Stimulated activated naive CD8-positive, alpha-beta T cell treated with anti-CD3 and anti-CD28 coated beads, Interleukin-15, Interleukin-2, amounts not matched to agents 100 ng/mL and 50 ng/mL, for 24 hours (primary cell): ENCODE measurements around the gene SLC25A42.
"Not testable (repeated sequence)": the region's sequence is repeated elsewhere in the genome, so short reads cannot be mapped to it uniquely, and the experiment has no call there.

Experiments
- H3K27ac Mint-ChIP-seq: one replicate; pipeline ENCODE4 v1.8.0; 2021; ENCODE audit warnings: mild to moderate bottlenecking, mixed read lengths
- H3K27me3 Mint-ChIP-seq: one replicate; pipeline ENCODE4 v1.8.0; 2021; ENCODE audit warnings: mixed read lengths
- H3K36me3 Mint-ChIP-seq: one replicate; pipeline ENCODE4 v1.8.0; 2021; ENCODE audit warnings: low read depth, mixed read lengths
- H3K4me1 Mint-ChIP-seq: one replicate; pipeline ENCODE4 v1.8.0; 2021; ENCODE audit warnings: low read depth, mixed read lengths
- H3K4me3 Mint-ChIP-seq: one replicate; pipeline ENCODE4 v1.8.0; 2021; ENCODE audit warnings: mild to moderate bottlenecking, mixed read lengths
- H3K9me3 Mint-ChIP-seq: one replicate; pipeline ENCODE4 v1.8.0; 2021; ENCODE audit warnings: mixed read lengths

SLC25A42 gene

DNA sequence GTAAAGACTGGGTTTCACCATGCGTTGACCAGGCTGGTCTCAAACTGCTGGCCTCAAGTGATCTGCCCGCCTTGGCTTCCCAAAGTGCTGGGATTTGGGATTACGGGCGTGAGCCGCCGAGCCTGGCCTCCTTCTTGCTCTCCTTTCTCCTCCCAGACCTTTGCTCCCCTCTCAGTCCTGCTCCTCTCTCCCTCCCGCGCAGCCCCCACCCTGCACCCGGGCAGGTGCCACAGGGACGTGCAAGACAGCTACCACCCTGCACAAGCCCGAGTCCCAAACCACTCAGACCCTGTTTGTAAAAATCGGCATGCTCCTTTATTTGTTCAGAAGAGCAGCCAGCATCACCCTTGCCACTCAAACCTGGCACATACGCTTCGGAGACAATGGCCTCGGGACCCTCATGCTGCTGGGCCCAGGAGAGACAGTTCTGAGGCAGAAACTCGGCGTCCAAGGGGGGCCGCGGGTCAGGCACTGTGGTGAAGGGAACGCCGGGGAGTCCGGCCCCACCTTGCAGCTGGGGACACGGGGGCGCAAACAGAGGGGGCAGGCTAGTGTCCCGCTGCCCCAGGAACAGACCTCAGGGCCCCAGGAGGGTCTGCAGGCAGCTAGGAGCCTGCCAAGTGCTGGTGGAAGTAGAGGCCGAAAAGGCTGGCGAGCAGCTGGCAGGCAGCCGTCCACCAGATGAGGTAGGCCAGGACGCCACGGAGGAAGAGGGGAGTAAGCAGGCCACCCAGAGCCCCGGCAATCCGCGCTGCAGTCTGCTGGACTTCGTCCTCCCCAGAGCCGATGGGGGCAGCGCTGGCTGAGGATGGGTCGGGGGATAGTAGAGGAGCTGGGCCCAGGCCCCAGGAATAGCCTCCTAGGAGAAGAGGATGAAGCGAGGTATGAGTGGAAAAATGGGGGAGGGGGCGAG, 55.8 kb downstream of the SLC25A42 start:
- H3K36me3 Mint-ChIP-seq: peaks cover 28% of the 10 kb centered on the region
- no peak overlapping the region for H3K4me3 Mint-ChIP-seq
- H3K27ac Mint-ChIP-seq: no peak overlapping the region
- H3K27me3 Mint-ChIP-seq: no peaks in the 10 kb centered on the region
- H3K4me1 Mint-ChIP-seq: no peaks in the 10 kb centered on the region
- peaks cover 10% of the 10 kb centered on the region for H3K9me3 Mint-ChIP-seq

DNA sequence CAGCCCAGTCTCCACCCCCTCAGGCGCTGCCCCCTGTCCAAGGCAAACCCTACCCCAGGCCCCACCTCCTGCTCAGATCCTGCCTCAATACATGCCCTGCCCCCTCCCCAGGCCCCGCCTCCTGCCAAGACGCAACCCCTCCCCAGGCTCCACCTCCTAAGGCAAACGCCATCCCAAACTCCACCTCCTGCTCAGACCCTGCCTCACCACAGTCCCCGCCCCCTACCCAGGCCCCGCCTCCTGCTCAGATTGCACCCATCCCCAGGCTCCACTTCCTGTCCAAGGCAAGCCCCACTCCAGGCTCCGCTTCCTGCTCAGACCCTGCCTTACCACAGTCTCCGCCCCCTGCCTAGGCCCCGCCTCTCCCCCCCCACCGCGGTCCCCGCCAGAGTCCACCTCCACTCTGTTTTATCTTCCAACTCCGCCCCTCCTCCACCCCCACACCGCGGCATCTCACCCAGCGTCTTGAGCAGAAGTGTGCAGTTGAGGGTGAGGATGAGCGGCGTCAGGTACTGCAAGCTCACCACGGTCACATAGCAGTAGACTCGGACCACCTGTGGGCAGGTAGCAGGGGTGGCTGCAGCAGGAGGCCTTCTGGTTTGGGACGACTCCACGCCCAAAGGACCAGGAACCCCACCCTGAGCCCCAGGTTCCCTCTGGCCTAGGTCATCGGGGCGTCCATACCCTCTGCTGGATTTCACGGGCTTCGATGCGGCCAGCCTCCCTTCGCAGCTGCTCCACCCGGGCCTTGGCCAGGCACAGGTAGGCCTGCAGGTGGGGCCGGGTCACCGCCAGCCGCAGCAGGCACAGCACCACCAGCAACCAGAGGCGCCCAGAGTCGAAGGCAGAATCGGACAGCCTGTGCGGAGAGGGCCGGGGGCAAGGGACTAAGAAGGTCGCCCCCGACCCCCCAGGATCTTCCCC, 56.8 kb downstream of the SLC25A42 start:
- Mint-ChIP-seq H3K27ac (no peak overlapping the region), H3K4me3 (no peak overlapping the region), H3K27me3 (no peaks in the 10 kb centered on the region), H3K9me3 (peaks cover 10% of the 10 kb centered on the region), H3K4me1 (no peaks in the 10 kb centered on the region), H3K36me3 (peaks cover 28% of the 10 kb centered on the region)

DNA sequence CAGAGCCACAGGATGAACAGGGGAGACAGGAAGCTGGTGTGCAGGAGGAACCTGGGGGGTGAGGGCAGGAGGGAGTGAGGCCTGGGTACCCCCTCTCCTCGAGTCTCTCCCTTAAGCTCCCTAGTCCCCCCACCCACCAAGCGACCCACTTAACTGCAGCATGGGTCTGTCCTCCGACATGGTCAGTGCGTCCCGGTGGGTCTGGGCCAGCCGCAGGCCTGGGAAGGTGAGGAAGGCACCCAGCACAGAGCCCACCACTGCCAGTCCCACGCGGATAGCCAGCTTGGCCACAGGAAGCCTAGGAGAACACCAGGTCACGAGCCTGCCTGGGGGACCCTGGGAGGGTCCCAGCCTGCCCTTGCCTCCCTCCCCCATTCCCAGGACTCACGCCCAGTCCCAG, 57.6 kb downstream of the SLC25A42 start:
- H3K27me3 Mint-ChIP-seq: no peaks in the 10 kb centered on the region
- no peak overlapping the region for H3K27ac Mint-ChIP-seq
- H3K4me3 Mint-ChIP-seq: no peak overlapping the region
- H3K36me3 Mint-ChIP-seq: peaks cover 31% of the 10 kb centered on the region
- H3K4me1 Mint-ChIP-seq: peaks cover 3% of the 10 kb centered on the region
- H3K9me3 Mint-ChIP-seq: peaks cover 10% of the 10 kb centered on the region

DNA sequence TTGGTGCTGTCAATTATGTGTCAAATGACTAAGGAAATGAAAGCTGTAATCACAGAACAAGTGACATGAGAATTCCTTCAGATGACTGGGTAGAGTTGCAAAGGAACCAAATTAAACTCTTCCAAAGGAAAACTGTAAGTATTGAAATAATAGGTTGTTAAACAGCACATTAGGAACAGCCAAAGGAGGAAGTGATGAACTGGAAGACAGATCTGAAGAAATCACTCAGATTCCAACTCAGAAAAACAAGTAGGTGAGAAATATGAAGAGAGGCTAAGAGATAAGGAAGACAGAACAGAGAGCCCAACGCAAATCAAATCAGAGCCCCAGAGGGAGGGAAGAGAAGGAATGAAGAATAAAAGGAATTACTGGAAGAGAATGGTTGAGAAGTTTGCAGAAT, 59.1 kb downstream of the SLC25A42 start:
- Mint-ChIP-seq H3K4me3 (no peak overlapping the region), H3K36me3 (peaks cover 33% of the 10 kb centered on the region), H3K4me1 (peaks cover 3% of the 10 kb centered on the region), H3K9me3 (peaks cover 10% of the 10 kb centered on the region), H3K27ac (peak overlapping the region; percentile 2), H3K27me3 (no peaks in the 10 kb centered on the region)

DNA sequence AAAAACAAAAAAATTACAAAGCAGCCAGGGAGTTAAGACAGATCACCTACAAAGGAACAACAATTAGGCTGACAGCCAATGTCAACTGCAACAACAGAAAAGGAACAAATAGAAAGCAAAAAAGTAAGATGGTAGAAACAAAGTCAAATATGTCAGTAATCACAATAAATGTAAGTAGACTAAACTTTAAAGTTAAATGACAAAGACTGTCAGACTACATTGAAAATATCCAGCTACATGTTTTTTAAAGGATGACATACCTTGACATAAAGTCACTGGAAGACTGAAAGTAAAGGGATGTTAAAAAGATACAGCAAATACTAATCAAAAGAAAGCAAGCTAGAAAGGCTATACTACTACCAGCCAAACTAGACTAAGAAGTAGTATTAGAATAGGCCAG, 59.6 kb downstream of the SLC25A42 start:
- H3K4me3 Mint-ChIP-seq: no peak overlapping the region
- peak overlapping the region; percentile 2 for H3K27ac Mint-ChIP-seq
- no peaks in the 10 kb centered on the region for H3K27me3 Mint-ChIP-seq
- H3K36me3 Mint-ChIP-seq: peaks cover 35% of the 10 kb centered on the region
- peaks cover 3% of the 10 kb centered on the region for H3K4me1 Mint-ChIP-seq
- H3K9me3 Mint-ChIP-seq: peaks cover 10% of the 10 kb centered on the region

DNA sequence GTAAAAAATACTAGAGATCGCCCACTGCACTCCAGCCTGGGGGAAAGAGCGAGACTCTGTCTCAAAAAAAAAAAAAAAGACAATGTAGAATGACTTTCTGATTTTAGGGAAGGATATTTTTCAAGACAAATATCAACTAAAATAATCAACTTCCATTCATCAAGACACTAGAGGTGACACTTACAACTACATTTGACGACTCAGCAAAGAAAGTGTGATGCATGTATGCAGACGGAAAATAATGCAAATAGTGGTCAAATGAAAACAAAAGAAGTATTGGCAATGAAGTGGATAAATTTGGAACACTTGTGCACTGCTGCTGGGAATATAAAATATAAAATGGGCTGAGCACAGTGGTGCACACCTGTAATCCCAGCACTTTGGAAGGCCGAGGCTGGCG, 62.3 kb downstream of the SLC25A42 start:
- H3K4me3 Mint-ChIP-seq: no peak overlapping the region
- H3K36me3 Mint-ChIP-seq: peaks cover 37% of the 10 kb centered on the region
- H3K27ac Mint-ChIP-seq: no peak overlapping the region
- peaks cover 10% of the 10 kb centered on the region for H3K9me3 Mint-ChIP-seq
- H3K4me1 Mint-ChIP-seq: peaks cover 3% of the 10 kb centered on the region
- H3K27me3 Mint-ChIP-seq: no peaks in the 10 kb centered on the region

DNA sequence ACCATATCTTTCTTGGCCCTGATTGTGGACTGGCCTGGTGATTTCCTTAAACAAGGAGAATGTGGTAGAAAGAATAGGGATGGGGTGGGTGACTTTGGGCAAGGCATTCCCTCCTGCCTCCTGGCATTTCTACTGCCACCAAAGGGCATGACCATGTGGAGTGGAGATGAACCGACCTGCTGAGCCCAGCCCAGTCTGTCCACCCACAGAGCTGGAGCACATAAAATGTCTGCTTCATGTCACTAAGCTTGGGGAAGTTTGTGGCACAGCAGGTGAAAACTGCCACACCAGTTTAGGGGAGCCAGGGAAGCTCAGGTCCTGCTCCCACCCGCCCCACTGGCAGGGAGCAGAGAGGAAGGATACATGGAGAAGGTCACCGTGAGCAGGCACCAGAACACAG, 68.2 kb downstream of the SLC25A42 start:
- no peaks in the 10 kb centered on the region for H3K27me3 Mint-ChIP-seq
- no peak overlapping the region for H3K27ac Mint-ChIP-seq
- no peak overlapping the region for H3K4me3 Mint-ChIP-seq
- H3K36me3 Mint-ChIP-seq: peaks cover 33% of the 10 kb centered on the region
- peaks cover 3% of the 10 kb centered on the region for H3K4me1 Mint-ChIP-seq
- H3K9me3 Mint-ChIP-seq: peaks cover 3% of the 10 kb centered on the region

DNA sequence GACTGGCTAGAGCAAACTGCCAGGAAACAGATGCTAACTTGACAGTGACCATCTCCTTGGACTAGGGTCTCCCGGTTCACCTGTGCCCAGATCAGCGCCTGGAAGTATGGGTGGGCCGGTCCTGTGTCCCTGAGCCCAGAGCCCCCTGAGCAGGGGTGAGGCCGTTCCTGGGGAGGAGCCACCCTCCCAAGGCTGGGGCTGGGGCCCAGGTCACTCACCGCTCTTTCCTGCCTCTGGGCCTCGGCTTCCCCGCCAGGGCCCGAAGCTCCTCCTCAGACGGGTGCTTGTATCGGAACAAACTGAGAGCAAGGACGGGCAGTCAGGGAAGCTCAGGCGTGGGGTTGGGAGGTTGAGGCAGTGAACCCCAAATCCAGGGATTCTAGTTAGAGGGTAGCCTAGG, 69.1 kb downstream of the SLC25A42 start:
- peaks cover 11% of the 10 kb centered on the region for H3K4me1 Mint-ChIP-seq
- H3K4me3 Mint-ChIP-seq: no peak overlapping the region
- H3K9me3 Mint-ChIP-seq: peaks cover 3% of the 10 kb centered on the region
- no peak overlapping the region for H3K27ac Mint-ChIP-seq
- no peaks in the 10 kb centered on the region for H3K27me3 Mint-ChIP-seq
- peaks cover 31% of the 10 kb centered on the region for H3K36me3 Mint-ChIP-seq

DNA sequence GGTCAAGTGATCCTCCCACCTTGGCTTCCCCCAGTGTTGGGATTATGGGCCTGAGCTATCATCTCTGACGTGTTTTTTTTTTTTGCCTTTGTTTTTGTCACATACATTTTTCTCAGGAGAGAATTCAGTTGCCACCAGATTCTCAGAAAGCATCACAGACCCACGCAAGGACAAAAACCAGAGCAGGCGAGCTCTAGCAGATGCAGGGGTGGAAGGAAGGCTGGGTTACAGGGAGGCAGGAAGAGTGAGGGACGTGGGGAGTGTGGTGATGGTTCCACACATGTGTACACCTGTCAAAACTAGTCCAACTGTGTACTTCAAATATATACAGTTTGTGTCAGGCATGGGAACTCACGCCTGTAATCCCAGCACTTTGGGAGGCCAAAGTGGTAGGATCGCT, 70.2 kb downstream of the SLC25A42 start:
- Mint-ChIP-seq H3K36me3 (peaks cover 24% of the 10 kb centered on the region), H3K27ac (no peak overlapping the region), H3K27me3 (no peaks in the 10 kb centered on the region), H3K4me3 (no peak overlapping the region), H3K9me3 (peaks cover 3% of the 10 kb centered on the region), H3K4me1 (peaks cover 22% of the 10 kb centered on the region)

DNA sequence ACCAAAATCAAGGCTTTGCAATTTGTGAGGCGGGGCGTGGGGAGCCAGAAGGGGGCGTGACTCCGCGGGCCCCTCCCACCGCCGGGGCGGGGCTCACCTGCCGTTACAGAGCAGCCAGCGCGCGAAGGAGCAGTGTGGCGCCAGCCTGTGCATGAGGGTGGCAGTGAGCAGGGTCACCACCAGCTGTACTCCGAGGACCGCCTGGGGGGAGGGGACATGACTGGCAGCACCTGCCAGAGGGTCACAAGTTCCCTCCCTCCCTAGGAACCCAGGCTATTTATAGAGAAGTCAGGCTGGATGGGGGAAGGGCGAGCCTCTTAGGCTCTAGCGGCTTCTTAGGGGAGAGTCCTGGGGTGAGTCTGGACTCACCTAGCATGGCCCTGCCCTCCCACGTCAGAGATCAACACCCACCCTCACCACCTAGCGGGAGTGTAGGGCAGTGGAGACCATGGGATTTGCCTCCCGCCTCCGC, 70.9 kb downstream of the SLC25A42 start:
- Mint-ChIP-seq H3K4me1 (peaks cover 23% of the 10 kb centered on the region), H3K27ac (no peak overlapping the region), H3K36me3 (peaks cover 21% of the 10 kb centered on the region), H3K4me3 (no peak overlapping the region), H3K27me3 (no peaks in the 10 kb centered on the region), H3K9me3 (peaks cover 3% of the 10 kb centered on the region)

DNA sequence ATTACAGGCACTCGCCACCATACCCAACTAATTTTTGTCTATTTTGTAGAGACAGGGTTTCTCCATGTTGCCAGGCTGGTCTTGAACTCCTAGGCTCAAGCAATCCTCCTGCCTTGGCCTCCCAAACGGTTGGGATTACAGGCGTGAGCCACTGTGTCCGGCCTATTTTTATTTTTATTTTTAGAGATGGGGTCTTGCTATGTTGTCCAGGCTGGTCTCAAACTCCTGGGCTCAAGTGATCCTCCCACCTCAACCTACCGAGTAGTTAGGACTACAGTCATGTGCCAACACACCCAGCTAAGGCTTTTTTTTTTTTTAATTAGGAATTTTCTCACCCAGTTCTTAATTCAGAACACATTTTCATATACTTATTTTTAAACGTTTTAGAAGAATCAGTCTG, 71.9 kb downstream of the SLC25A42 start:
- not testable (repeated sequence) for H3K27ac Mint-ChIP-seq, H3K27me3 Mint-ChIP-seq, H3K9me3 Mint-ChIP-seq, H3K4me3 Mint-ChIP-seq
- Mint-ChIP-seq H3K4me1 (peaks cover 23% of the 10 kb centered on the region), H3K36me3 (peaks cover 21% of the 10 kb centered on the region)

DNA sequence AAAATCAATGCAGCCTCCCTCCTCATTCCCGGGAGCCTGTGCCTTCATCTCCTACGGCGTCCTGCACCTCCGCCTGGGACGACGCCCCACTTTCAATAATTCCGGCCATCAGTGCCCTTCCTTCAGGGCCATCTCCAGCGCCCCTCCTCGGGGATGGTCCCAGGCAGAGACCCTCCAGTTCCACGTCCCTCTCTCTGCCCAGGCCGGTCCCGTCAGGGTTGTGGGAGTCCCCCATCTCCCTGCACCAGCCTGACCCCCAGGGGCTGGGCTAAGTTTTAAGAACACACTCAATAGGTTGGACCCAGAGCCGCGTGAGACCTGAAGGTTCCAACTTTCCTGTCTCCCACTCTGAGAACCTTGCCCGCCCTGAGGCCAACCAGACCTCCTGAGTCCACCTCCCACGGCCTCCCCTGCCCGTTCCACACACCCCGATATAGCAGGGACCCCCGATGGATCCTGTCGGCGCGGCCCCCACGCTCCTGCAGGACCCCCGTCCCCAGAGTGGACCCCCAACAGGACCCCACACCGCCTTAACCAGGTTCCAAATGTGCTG, 73.8 kb downstream of the SLC25A42 start:
- H3K27ac Mint-ChIP-seq: peak overlapping the region; percentile 96
- H3K27me3 Mint-ChIP-seq: no peaks in the 10 kb centered on the region
- peak overlapping the region; percentile 94 for H3K4me3 Mint-ChIP-seq
- H3K9me3 Mint-ChIP-seq: no peaks in the 10 kb centered on the region
- H3K4me1 Mint-ChIP-seq: peaks cover 23% of the 10 kb centered on the region
- peaks cover 11% of the 10 kb centered on the region for H3K36me3 Mint-ChIP-seq

DNA sequence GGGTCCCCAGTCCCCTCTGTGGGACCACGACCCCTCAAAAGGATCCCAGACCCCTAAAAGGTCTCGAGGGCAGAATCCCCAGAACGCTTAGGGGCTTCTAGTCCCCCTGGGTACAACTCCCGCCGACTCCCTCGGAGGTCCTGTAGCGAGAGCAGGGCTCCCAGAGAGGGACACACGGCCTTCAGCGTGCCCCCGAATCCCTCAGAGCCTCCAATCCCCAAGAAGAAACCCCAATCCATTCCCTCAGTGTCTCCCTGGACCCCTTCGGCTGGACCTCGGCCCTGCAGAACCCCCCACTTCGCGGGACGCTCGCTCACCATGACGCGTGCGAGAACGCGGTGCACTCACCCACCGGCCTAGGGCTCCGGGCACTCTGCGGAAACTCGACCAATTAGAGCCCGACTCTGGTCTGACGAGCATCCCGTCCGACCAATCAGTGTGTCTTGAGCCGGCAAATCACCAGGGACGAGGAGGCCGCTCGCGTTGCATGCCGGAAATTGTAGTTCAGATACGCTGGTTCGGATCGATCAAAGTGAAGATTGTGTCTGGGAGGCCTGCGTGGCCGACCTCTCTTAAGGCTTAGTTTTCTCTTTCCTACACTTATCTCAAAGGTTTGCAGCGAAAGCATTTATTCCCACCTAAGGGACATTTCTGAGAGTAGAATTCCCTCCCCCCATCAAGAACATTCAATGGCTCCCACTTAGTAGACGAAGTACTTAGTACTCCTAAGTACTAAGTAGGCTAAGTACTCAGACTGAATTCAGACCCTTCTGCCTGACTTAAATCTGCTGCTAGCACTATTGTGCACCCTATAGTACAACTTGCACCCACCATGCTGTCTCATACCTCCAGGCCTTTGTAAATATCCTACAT, 74.6 kb downstream of the SLC25A42 start, which contains the start of gene TMEM161A:
TSS of gene TMEM161A (minus strand) at position 370 of the 873 bp plus-strand sequence. CDS start at position 320, 50 bp downstream.
- H3K4me3 Mint-ChIP-seq: peak within 1 kb of the TSS; percentile 94
- no peaks in the 10 kb centered on the region for H3K27me3 Mint-ChIP-seq
- peak within 1 kb of the TSS; percentile 96 for H3K27ac Mint-ChIP-seq
- peaks cover 23% of the 10 kb centered on the region for H3K4me1 Mint-ChIP-seq
- H3K9me3 Mint-ChIP-seq: no peaks in the 10 kb centered on the region
- H3K36me3 Mint-ChIP-seq: peaks cover 5% of the 10 kb centered on the region

DNA sequence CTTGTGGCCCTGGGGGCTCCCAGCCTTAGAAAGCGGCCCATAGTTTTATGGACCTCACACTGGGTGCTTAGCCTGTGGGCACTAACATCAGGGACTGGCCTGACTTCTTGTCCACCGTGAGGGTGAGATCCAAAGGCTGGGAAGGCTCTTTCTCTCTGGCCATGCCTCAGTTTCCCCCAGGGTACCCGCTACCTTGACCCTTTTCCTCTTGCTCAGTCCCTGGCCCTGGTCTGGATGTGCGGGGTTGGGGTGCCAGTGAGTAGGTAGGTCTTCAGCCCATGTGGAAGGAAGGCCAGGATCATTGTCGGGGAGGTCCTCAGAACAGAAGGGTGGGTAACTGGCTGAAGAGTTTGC, 76.1 kb downstream of the SLC25A42 start:
- H3K27ac Mint-ChIP-seq: no peak overlapping the region
- no peak overlapping the region for H3K4me3 Mint-ChIP-seq
- no peaks in the 10 kb centered on the region for H3K36me3 Mint-ChIP-seq
- no peaks in the 10 kb centered on the region for H3K27me3 Mint-ChIP-seq
- no peaks in the 10 kb centered on the region for H3K9me3 Mint-ChIP-seq
- peaks cover 23% of the 10 kb centered on the region for H3K4me1 Mint-ChIP-seq
